ENCODE data around the gene CAMTA1.

Gene CAMTA1

DNA sequence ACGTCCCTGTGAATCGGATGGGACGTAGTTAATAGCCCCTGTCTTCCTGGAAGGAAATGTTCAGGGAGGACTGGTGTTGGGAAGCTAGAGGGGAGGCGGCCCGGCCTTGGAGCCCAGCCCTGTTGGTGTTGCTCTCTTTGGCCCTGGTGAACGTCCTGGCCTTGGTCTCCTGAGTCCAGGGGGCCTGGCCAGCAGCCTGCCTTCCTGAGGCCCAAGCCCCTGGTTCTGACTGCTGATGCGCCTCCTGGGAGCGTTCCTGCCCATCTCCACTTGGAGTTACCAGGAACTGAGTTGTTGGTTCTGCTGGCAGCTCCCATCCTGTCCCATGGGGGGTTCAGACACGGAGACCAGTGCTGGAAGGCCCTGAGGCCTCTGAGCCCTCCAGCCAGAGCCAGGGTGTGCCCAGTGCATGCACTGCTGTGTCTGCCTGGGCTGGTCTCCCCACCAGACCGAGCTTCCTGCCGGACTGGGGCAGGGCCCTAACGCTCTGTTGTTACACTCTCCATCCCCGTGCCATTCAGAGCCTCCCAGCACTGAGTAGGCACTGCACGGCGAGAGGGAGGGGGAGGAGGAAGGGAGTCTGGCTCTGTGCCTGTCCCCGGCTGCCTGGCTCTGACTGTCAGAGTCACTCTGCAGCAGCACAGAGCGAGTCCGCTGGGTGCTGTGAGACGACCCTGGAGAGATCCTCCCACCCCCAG, 603.4 kb downstream of the CAMTA1 start:
- DNase-seq = peak; percentile 57 to 94 (median 79)
- intact Hi-C loops (cut with DNase I) = loop anchor here (10.0 kb wide), 1 partner anchor 94 kb away; no protein-coding TSS in a partner anchor

- DNase-seq = peak in 16 of 42 donors; percentile 8 to 41 (median 22)
- intact Hi-C loops (cut with DNase I) = loop anchor here (10.0 kb wide), 1 partner anchor 95 kb away; no protein-coding TSS in a partner anchor
Measured at GRCh38 chr1:7389201-7389905, 604.1 kb downstream of the CAMTA1 start.

GRCh38 chr1:7389906-7390603, 604.8 kb downstream of the CAMTA1 start:
- DNase-seq = peak in 16 of 42 donors; percentile 4 to 39 (median 13)
- intact Hi-C loops (cut with DNase I) = loop anchor here (10.0 kb wide), 1 partner anchor 95 kb away; no protein-coding TSS in a partner anchor

DNA sequence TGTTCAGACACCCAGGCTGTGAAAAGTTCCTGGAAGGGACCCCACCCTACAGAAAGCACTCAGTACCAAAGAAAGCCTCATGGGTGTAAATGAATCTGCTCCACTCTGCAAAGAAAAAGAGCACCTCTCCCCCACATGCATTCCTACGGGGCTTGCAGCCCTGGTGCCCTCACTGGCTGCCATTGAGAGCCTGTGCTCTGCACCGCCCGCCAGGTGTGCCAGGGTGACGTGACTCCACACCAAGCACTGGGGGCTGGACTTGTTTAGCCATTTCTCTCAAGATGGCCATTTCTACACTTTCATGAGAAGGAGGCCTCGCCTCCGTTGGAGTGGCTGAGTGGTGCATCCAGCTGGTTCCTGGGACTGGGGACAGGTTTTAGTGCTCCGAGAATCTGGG, 605.3 kb downstream of the CAMTA1 start:
- DNase-seq = peak in 14 of 42 donors; percentile 5 to 32 (median 11)
- intact Hi-C loops (cut with DNase I) = no loop called here

- peak in 3 of 42 donors; percentile 2 to 21 (median 9) for DNase-seq
- intact Hi-C loops (cut with DNase I) = no loop called here
Measured at GRCh38 chr1:7393136-7393535, 607.9 kb downstream of the CAMTA1 start.

- intact Hi-C loops (cut with DNase I) = no loop called here
- no peak for DNase-seq
Measured at GRCh38 chr1:7395251-7395650, 610.0 kb downstream of the CAMTA1 start.

DNA sequence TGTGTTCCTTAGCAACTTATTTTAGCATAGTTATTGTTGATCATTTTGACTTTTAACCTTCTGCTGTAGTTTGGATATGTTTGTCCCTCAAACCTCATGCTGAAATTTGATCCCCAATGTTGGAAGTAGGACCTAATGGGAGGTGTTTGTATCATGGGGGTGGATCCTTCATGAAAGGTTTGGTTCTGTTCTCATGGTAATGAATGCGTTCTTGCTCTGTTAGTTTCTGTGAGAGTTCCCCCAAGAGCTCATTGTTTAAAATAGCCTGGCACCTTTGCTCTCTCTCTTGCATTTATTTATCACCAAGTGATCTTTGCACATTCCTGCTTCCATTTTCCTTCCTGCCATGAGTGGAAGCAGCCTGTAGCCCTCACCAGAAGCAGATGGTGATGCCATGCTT, 613.7 kb downstream of the CAMTA1 start:
- intact Hi-C loops (cut with DNase I) = no loop called here

GRCh38 chr1:7399514-7400125, 614.4 kb downstream of the CAMTA1 start:
- intact Hi-C loops (cut with DNase I) = no loop called here
- DNase-seq = no peak

More for the DNA sequence above, 613.7 kb downstream of the CAMTA1 start:
- DNase-seq = no peak

DNA sequence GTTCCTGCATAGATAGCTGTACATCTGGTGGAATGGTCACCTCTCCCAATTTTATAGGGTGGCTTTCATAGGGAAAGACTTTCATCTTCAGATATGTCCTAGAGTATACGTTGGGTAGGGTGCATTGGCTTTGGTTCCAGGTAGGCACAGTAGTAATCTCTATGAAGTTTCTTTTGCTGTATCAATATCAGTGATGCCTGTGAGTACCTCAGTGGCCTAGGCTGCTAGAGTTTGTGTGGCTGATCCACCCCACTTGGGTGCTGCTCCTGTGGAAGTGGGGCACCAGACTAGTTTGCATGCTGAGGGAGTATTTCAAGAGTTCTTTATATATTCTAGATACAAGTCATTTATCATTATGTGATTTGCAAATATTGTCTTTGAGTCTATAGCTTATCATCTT, 615.3 kb downstream of the CAMTA1 start:
- peak in 6 of 42 donors; percentile 4 to 32 (median 10) for DNase-seq
- intact Hi-C loops (cut with DNase I) = no loop called here

DNA sequence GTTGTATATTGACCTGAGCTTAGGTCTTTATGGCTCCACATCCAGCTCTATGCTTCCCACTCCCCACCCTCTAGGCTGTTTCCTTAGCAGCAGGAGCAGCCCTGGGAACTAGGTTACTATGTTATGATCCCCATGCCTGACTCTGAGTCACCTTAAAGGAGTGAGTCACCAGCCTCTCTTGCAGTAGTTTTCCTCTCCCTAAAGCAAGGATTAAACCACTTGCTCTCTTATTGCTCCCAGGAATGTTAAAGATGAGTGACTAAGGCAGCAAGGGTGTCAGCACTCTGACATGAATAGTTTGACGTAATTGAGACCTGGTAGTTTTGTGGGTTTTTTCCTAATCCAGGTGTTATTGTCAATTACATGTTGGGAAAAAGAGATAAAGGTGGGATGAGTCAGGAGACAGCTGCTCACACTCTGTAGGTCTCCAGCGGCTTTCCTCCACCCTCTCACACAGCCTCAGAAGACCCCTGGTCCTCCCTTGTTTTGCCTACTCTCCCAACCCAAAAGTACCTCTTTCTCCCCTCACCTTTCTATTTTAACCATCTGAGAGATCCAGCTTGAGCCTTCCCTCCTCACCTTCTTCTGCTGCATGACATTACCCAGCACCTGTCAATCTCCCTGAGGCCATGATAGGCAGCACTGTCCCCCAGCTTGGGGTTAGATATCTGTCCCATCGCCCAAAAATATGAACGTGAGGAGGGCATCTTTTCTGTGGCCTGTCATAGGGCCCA, 616.7 kb downstream of the CAMTA1 start:
- intact Hi-C loops (cut with DNase I) = no loop called here

GRCh38 chr1:7402548-7402850, 617.2 kb downstream of the CAMTA1 start:
- intact Hi-C loops (cut with DNase I) = no loop called here
- DNase-seq = peak in 6 of 42 donors; percentile 3 to 30 (median 11)

More for the DNA sequence above, 616.7 kb downstream of the CAMTA1 start:
- DNase-seq = peak in 36 of 42 donors; percentile 17 to 90 (median 62)

- peak in 11 of 42 donors; percentile 2 to 29 (median 9) for DNase-seq
- intact Hi-C loops (cut with DNase I) = no loop called here
Measured at GRCh38 chr1:7403265-7404045, 618.2 kb downstream of the CAMTA1 start.

DNA sequence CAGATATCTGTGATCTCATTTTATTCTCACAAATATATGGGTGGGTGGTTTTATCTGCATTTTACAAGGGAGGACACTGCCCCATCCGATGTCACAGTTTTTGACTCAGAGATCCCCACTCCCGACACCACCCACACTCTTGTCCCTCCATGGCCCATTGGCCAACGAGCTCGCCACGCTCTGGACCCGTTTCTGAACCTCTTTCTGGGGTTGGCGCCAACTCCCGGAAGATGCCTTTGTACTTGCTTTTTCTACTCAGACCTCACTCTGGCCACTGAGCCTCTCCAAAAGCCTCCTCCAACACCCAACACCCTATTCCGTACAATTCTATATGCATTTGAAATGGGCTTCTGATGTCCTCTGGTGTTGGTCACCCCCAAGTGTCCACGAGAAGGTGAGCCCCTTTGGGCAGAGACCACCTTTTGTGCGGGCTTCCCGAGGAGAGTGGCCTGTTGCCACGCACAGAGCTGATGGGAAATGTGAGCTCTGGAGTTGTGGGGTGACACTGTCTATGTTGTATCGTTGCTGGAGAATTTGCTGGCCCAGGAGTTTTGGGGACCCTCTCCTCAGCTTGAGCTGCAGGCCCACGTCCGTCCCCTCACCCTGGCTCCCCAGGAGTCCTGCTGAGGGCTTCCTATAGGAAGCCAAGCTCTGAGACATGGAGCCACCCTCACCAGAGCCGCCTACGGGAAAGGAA, 618.9 kb downstream of the CAMTA1 start:
- peak in 10 of 42 donors; percentile 5 to 40 (median 16) for DNase-seq
- intact Hi-C loops (cut with DNase I) = no loop called here

- intact Hi-C loops (cut with DNase I) = no loop called here
- peak in 5 of 42 donors; percentile 4 to 31 (median 12) for DNase-seq
Measured at GRCh38 chr1:7405844-7406500, 620.7 kb downstream of the CAMTA1 start.

DNA sequence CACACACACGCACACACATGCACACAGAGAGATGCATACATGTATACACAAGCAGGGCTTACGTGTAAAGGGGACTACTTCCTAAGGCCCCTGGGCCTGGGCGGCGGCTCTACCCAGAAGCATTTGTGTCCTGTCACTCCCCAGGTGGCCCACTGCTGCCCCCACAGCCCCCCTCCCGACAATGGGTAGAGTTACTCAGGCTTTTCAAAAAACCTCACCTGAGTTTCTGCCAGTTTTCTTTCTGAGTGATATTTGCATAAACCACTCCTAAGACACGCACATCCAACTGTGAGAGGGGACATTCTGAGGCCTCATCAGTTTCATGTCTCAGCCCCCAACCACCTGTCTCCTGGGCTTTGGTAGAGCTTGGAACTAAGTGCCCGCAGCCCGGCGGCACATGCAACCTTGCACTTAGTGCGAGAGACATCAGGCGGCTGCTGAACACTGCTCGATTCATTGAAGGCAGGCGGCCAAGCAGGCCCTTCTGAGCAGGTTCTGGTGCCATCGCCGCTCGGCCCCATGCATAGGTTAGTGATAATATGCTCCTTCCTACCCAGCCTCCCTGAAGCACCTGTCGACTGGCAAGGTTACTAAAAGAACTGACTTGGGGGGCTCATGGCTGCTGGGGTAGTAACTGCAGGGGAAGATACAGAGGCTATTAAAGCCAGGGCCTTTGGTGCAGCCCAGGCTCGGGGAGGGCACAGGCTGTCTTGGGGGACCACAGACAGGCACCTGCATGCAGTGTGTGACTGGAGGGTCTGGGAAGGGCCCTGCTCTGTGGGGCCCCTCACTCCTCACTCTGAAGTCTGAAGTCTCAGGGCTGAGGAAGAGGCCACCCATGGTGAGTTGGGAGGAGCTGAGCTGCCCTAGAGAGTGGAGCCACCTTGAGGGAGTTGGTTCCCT, 621.6 kb downstream of the CAMTA1 start:
- intact Hi-C loops (cut with DNase I) = no loop called here
- peak in 7 of 42 donors; percentile 3 to 31 (median 25) for DNase-seq

- peak in 4 of 42 donors; percentile 2 to 29 (median 10) for DNase-seq
- intact Hi-C loops (cut with DNase I) = no loop called here
Measured at GRCh38 chr1:7407544-7407895, 622.3 kb downstream of the CAMTA1 start.

All from head of caudate nucleus (tissue), 42 donors.